Measurements from ENCODE around the gene VAV1. TPM values are rescaled to one million over a fixed set of nuclear protein-coding genes. Genes with fewer than 3 reads are reported as not detected.

Gene VAV1
- total and polyA plus RNA-seq, 9 of the 15 experiments (the other 6 are each of a cell fraction or from before 2014, with no cell fraction given), result 0.46 to 20.1 (median 11.1) TPM

DNA sequence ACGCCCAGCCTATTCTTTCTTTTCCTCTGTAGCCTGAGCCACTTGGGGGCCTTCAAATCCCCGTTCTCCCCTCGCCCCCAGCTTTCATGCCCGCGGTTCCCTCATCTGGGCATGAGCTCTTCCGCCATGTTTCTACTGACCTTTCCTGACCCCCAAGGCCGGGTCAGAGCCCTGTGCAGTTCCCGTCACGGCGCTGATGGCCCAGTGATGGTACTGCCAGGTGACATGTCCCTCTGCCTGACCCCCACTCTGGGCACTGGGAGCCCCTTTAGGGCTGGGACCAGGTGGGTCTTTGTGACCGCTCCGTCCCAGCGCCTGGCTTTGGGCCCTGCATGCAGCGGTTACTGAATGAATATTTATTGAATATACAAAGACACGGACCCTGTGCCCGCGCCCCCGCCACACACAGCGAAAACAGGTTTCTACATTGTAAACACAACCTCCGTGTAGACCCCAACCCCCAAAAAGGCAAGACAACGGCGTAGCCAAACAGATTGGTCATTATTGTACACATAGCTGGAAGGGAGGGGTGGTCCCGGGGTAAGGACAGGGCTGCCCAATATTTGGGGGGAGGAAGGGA lies 42.8 kb upstream of the VAV1 start:
- no peak for FAIRE-seq
- peak overlapping the region; percentile 71 for H3K27ac ChIP-seq (ENCODE audit: extremely low read depth, low read depth, low read length)

DNA sequence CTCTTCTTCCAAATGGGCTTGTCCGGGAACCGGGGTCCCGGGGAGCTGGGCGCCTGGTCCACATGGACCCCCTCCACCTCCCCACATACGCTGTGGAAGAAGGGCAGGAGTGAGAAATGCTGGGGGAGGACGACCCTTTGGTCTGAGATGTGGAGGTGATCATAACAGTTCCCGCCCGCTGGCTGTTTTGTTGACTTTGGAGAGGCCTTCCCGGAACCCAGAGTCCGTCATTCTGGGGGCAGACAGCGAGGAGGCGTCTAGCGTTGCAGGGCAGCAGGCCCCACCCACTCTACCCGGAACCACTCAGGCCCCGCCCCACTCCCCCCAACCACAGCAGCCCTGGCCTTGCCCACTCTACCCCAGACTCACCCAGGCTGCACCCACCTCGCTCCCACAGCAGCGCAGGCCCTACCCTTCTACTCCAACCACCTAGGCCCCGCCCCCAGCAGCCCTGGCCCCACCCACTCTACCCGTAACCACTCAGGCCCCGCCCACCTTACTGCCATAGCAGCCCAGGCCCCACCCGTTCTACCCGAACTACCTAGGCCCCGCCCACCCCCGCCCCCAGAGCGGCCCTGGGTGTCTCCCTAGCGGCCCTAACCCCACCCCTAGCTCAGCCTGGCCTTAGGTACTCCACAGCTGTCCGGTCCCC lies 42.2 kb upstream of the VAV1 start:
- DNase-seq (ENCODE audit: extremely low read depth in 1 of 4, low spot score in 3 of 4), result peak; percentile 94 to 96 (median 96)
- POLR2A ChIA-PET, result interaction anchor here (0.6 to 1.1 kb wide), 3 partner anchors 119 to 508 kb away, joined by 3 to 5 read pairs (median 5); no protein-coding TSS in a partner anchor
- TF ChIP-seq SP1 (CRISPR knock-in tag; IDR thresholded peaks at IDR 0.05) (peak; percentile 64), RB1 (IDR thresholded peaks at IDR 0.05; ENCODE audit: low read depth) (peak; percentile 45; the same call in 1 of the 2 replicates), PML (IDR thresholded peaks at IDR 0.05; ENCODE audit: low read length) (no peak), CREM (IDR thresholded peaks at IDR 0.05; ENCODE audit: low read depth) (peak; percentile 40; the same call in 1 of the 2 replicates), RBM22 (IDR thresholded peaks at IDR 0.05; ENCODE audit: low read depth, low read length, poor library complexity, severe bottlenecking) (no peak), ATF1 (CRISPR knock-in tag; IDR thresholded peaks at IDR 0.05) (no peak), ATF1 (tag; IDR thresholded peaks at IDR 0.05) (0 out of 2 replicates have a peak, but pooled peaks have one; percentile 17), ELF1 (tag; IDR thresholded peaks at IDR 0.05) (peak; percentile 68; the same call in 1 of the 2 replicates), CXXC5 (CRISPR knock-in tag; IDR thresholded peaks at IDR 0.05) (0 out of 2 replicates have a peak, but pooled peaks have one; percentile 13), EP400 (IDR thresholded peaks at IDR 0.05) (peak; percentile 22; the same call in 1 of the 2 replicates), PHF8 (IDR thresholded peaks at IDR 0.05; ENCODE audit: borderline replicate concordance, low read length) (peak; percentile 41; the same call in 1 of the 2 replicates), TSC22D4 (tag; IDR thresholded peaks at IDR 0.05) (no peak)
- TF ChIP-seq, protein P1, sequence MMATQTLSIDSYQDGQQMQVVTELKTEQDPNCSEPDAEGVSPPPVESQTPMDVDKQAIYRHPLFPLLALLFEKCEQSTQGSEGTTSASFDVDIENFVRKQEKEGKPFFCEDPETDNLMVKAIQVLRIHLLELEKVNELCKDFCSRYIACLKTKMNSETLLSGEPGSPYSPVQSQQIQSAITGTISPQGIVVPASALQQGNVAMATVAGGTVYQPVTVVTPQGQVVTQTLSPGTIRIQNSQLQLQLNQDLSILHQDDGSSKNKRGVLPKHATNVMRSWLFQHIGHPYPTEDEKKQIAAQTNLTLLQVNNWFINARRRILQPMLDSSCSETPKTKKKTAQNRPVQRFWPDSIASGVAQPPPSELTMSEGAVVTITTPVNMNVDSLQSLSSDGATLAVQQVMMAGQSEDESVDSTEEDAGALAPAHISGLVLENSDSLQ (IDR thresholded peaks at IDR 0.05), result peak; percentile 64; the same call in 1 of the 2 replicates

More for the DNA sequence above, 42.8 kb upstream of the VAV1 start:
- Histone ChIP-seq H2AFZ (ENCODE audit: low read depth, low read length) (0 out of 2 replicates have a peak overlapping the region, but pooled peaks have one; percentile 52), H3K27me3 (ENCODE audit: control insufficient read depth in 2 of 2, insufficient read depth in 2 of 2, low read length in 2 of 2) (no peaks in the 10 kb centered on the region), H3K4me3 (peak overlapping the region; percentile 39), H3K9me1 (ENCODE audit: control insufficient read depth, insufficient read depth, low read length) (no peaks in the 10 kb centered on the region), H3K4me2 (ENCODE audit: insufficient read depth, low read length) (peak overlapping the region; percentile 67), H3K9me3 (replicated peaks; ENCODE audit: control insufficient read depth, insufficient read depth, low read depth, low read length) (no peaks in the 10 kb centered on the region), H3K36me3 (ENCODE audit: control insufficient read depth, insufficient read depth, low read length) (no peaks in the 10 kb centered on the region), H3K4me1 (replicated peaks in 1 of 2; ENCODE audit: control insufficient read depth in 2 of 2, insufficient read depth in 2 of 2, low read length in 2 of 2) (peaks cover 18 to 55% of the 10 kb centered on the region in 2 experiments; a peak in 4 of 5 replicates), H3K79me2 (ENCODE audit: control insufficient read depth, insufficient read depth, low read length) (no peaks in the 10 kb centered on the region), H3K9ac (ENCODE audit: insufficient read depth in 1 of 2, low read depth in 2 of 2, low read length in 2 of 2) (peak overlapping the region; percentile 62 to 93), H4K20me1 (replicated peaks; ENCODE audit: control insufficient read depth, insufficient read depth, low read length) (no peaks in the 10 kb centered on the region)
- 69% methylated on average over 19 of the region's 23 CpGs for WGBS (ENCODE audit: insufficient coverage, low coverage, missing lambda C conversion rate)
- ChIA-PET CTCF (ENCODE audit: low intra/inter-chr PET ratio) (no interaction called here), POLR2A (no interaction called here)
- intact Hi-C loops (cut with micrococcal nuclease), result loop anchor here (10.0 kb wide), 1 partner anchor 215 kb away; no protein-coding TSS in a partner anchor
- in situ Hi-C loops (cut with MboI), result no loop called here
- no peak for TF ChIP-seq ZNF212 (CRISPR knock-in tag; IDR thresholded peaks at IDR 0.05)
- TF ChIP-seq ZNF12 (CRISPR knock-in tag; IDR thresholded peaks at IDR 0.05), result no peak
- peak; percentile 60; the same call in 1 of the 2 replicates for TF ChIP-seq ZC3H4 (CRISPR knock-in tag; IDR thresholded peaks at IDR 0.05; ENCODE audit: borderline replicate concordance)
- no peak for TF ChIP-seq CHD1 (IDR thresholded peaks at IDR 0.05; ENCODE audit: low read length)
- TF ChIP-seq HCFC1 (IDR thresholded peaks at IDR 0.05; ENCODE audit: low read depth, low read length), result no peak
- TF ChIP-seq SOX6 (IDR thresholded peaks at IDR 0.05), result no peak
- ATAC-seq (no peak), DNase-seq (ENCODE audit: extremely low read depth in 1 of 4, low spot score in 3 of 4) (no peak)
- no TSS peak for BruUV-seq (replicated peaks)

More for the DNA sequence above, 42.2 kb upstream of the VAV1 start:
- intact Hi-C loops (cut with micrococcal nuclease) (loop anchor here (10.0 kb wide), 1 partner anchor 215 kb away; no protein-coding TSS in a partner anchor), in situ Hi-C loops (cut with MboI) (no loop called here)
- H4K20me1 ChIP-seq (replicated peaks; ENCODE audit: control insufficient read depth, insufficient read depth, low read length), result no peaks in the 10 kb centered on the region
- H3K9me3 ChIP-seq (replicated peaks; ENCODE audit: control insufficient read depth, insufficient read depth, low read depth, low read length), result no peaks in the 10 kb centered on the region
- ATAC-seq, result peak; percentile 94
- H3K9me1 ChIP-seq (ENCODE audit: control insufficient read depth, insufficient read depth, low read length), result no peaks in the 10 kb centered on the region
- H3K27me3 ChIP-seq (ENCODE audit: control insufficient read depth in 2 of 2, insufficient read depth in 2 of 2, low read length in 2 of 2), result no peaks in the 10 kb centered on the region
- peaks cover 23 to 55% of the 10 kb centered on the region in 2 experiments; a peak in 4 of 5 replicates for H3K4me1 ChIP-seq (replicated peaks in 1 of 2; ENCODE audit: control insufficient read depth in 2 of 2, insufficient read depth in 2 of 2, low read length in 2 of 2)
- FAIRE-seq, result peak; percentile 82
- BruUV-seq (replicated peaks), result TSS peak; percentile 85
- H3K79me2 ChIP-seq (ENCODE audit: control insufficient read depth, insufficient read depth, low read length), result peaks cover 5% of the 10 kb centered on the region; the same call in 1 of the 3 replicates
- peak overlapping the region; percentile 52 for H2AFZ ChIP-seq (ENCODE audit: low read depth, low read length)
- WGBS (ENCODE audit: insufficient coverage, low coverage, missing lambda C conversion rate), result 14% methylated on average over 13 of the region's 27 CpGs
- H3K27ac ChIP-seq (ENCODE audit: extremely low read depth, low read depth, low read length), result peak overlapping the region; percentile 71
- peak overlapping the region; percentile 67 for H3K4me2 ChIP-seq (ENCODE audit: insufficient read depth, low read length)
- H3K36me3 ChIP-seq (ENCODE audit: control insufficient read depth, insufficient read depth, low read length), result peaks cover 2% of the 10 kb centered on the region; the same call in 1 of the 3 replicates
- peak overlapping the region; percentile 62 to 93 for H3K9ac ChIP-seq (ENCODE audit: insufficient read depth in 1 of 2, low read depth in 2 of 2, low read length in 2 of 2)
- CTCF ChIA-PET (ENCODE audit: low intra/inter-chr PET ratio), result no interaction called here
- H3K4me3 ChIP-seq, result peak overlapping the region; percentile 39

Data from K562 (cell line).